NCI-H146 (cell line): ENCODE measurements around the gene FILIP1.

Source experiments
- DNase-seq: peaks from one replicate; lab custom pipeline; 2025; lab: John Stamatoyannopoulos, UW

The FILIP1 gene

GRCh38 chr6:75296811-75297779 is 196.5 kb downstream of the FILIP1 start:
- peak; percentile 63 for DNase-seq

DNA sequence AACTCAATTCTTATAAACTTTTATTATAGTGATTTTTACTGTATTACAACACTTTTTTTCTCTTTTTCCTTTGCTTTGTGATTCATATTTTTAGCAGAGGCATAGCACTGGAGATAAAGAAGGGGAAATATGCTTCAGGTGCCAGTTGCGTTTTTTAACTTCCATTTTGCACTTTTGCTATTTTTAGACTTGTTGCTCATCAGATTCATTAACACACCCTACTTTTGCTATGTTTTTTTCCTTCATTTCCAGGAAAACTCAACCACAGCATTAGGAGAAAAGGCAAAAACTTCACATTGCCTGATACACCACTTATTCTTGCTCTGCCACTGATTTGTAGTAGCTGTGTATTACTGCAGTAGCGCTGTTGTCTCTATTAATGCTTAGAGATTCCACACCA is 201.0 kb downstream of the FILIP1 start:
- no peak for DNase-seq

DNA sequence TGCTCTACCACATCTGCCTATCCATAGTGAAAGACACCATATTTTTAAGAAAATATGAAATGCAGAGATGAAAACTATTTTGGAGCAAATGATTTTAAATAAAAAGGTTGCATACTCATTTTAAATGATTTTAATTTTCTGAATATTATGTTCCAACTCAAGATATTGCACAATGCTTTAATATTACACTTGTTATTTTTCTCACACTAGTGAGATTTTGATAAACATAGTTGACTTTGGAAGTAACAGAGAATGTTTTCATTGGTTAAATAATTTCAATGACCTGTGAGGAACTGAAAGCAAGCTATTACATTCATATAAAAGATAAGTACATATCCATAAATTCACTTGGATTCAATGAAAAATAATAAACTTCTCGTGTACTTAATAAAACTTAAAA is 201.9 kb downstream of the FILIP1 start:
- no peak for DNase-seq

GRCh38 chr6:75291331-75291730 is 202.3 kb downstream of the FILIP1 start:
- no peak for DNase-seq

- DNase-seq: peak; percentile 26
These were observed 203.3 kb downstream of the FILIP1 start for GRCh38 chr6:75290136-75290945.

- no peak for DNase-seq
These were observed 205.6 kb downstream of the FILIP1 start for GRCh38 chr6:75288023-75288422.

- DNase-seq: no peak
These were observed 206.2 kb downstream of the FILIP1 start for GRCh38 chr6:75287424-75287823.

GRCh38 chr6:75286955-75287354 is 206.6 kb downstream of the FILIP1 start:
- DNase-seq: no peak

DNA sequence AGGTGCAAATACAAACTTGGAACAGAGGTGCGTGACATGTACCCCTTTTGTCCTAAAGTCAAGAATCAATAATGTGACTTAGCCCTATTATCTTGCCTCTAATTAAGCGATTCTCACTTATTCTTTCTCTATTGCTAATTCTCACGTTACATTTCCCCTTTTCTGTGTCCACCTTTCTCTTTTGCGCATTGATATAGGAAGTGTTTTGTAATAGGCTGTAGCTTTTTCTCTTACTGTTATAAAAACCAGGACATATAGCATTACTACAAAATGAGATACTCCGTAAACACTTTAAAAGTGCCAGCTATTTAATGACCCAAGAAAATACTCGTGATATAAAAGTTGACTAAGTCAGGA is 208.3 kb downstream of the FILIP1 start:
- no peak for DNase-seq

- DNase-seq: peak; percentile 100
These were observed 208.8 kb downstream of the FILIP1 start, which contains the start of gene TMEM30A for GRCh38 chr6:75284632-75285282. TSS of gene TMEM30A (minus strand) at chr6:75284792. CDS start at chr6:75284638, 154 bp downstream.

DNA sequence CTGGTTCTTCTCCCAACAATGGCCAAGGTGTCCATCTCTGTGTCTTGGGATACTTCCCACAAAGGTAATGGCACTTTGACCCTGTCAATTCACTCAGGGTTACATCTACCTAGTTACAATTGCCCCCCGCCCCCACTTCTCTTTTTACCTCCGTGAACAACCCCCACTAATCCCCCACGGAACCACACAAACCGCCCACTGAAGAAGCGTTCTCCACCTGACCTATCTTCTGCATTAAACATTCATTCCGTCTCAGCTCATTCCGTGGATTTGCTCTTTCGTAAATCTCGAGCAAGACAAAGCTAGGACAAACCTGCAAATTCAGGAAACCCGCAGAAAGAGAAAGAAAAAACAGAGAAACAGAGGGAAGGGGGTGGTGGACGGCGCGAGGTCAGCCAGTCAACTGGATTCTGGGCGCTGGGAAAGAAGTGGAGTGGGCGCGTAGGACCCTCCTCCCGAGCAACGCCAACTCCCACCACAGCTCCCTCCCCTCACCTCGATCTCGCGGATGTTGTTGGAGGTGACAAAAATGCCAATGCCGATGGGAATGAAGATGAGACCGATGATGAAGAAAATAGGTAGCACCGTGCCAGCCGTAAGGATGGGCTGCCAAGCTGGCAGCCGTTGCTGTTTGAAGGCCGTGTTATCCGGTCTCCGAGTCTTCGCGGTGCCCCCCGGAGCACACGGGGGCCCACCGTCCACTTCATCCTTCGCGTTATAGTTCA is 209.5 kb downstream of the FILIP1 start:
- peak; percentile 66 for DNase-seq

DNA sequence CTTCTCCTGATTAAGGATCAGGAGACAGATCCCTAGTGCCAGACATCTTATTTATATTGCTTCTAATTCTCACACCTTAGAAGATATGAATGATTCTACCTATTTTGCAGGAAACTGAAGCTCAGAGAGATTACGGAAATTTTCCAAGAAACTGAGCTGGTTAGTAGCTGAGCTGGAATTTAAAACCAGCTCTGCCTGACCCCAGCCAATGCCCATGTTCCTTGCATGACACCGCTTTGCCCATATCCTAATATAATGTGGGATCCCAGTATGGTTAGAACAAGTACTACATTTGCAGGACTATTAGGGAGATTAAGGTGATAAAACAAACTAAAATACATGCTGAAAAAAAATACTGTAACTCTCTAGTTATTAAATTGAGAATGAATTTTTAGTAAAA is 210.9 kb downstream of the FILIP1 start:
- DNase-seq: no peak

GRCh38 chr6:75281653-75282052 is 211.9 kb downstream of the FILIP1 start:
- no peak for DNase-seq

- DNase-seq: no peak
These were observed 213.3 kb downstream of the FILIP1 start for GRCh38 chr6:75280131-75280855.

GRCh38 chr6:75279418-75279817 is 214.2 kb downstream of the FILIP1 start:
- DNase-seq: no peak

DNA sequence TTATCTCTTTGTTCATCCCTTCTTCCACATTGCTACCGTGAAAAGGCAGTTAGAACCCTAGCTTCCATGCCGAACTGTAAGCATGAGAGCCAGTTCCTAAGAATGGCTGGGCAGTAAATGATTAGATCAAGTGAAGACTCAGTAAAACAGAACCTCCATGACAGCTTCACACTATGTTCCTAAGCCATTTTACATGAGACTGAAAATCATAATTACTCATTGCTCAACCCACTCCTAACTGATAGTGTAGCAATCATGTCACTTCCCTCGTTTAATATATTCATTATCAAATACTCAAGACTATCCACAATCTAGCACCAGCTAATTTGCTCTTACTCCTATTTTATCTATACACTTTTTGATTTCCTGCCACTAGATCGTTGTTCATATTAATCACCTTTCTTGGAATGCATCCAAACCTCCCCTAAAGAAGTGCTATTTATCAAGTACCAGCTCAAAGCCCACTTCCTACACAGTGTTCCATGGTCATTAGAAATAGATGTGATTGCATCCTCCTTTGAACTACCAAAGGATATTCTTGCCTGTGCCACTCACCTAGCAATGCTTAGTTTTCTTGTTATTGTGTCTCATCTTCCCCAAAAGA is 215.0 kb downstream of the FILIP1 start:
- DNase-seq: no peak

GRCh38 chr6:75275067-75275466 is 218.5 kb downstream of the FILIP1 start:
- DNase-seq: no peak

DNA sequence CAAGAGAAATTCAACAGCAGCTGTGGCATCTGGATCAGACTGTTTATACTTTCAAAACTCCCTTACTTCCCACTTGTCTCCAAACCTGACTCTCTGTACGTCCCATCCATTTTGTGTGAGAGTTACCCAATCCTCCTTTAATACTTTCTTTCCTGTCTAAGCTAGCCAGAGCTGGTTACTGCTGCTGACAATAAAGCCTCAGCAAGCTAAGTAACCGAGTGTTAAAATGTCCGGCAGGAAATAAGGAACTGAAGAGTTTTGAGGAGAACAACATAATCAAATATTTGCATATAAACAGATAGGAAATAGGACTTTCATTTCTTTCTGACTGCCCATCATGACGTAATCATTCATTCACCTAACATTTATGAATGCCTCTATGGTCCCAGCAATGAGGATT is 220.6 kb downstream of the FILIP1 start:
- no peak for DNase-seq

- DNase-seq: no peak
These were observed 221.3 kb downstream of the FILIP1 start for GRCh38 chr6:75272145-75272840.

- DNase-seq: no peak
These were observed 224.6 kb downstream of the FILIP1 start for GRCh38 chr6:75268988-75269354.
